GM21423 (cell line): ENCODE results near the gene CNEP1R1.

Experiments
- ATAC-seq: cut with Tn5 transposase; IDR thresholded peaks from one replicate; pipeline ENCODE4 v1.9.1; 2021; ENCODE audit warnings: mild to moderate bottlenecking, moderate library complexity; ENCODE audit not compliant: unreplicated experiment

Gene CNEP1R1

GRCh38 chr16:50015631-50016030, 9.4 kb upstream of the CNEP1R1 start:
- ATAC-seq, result no peak

- ATAC-seq, result no peak
Measured at GRCh38 chr16:50017553-50017952, 7.5 kb upstream of the CNEP1R1 start.

GRCh38 chr16:50021544-50021943, 3.5 kb upstream of the CNEP1R1 start:
- no peak for ATAC-seq

- ATAC-seq, result no peak
Measured at GRCh38 chr16:50023641-50024040, 1.4 kb upstream of the CNEP1R1 start.

GRCh38 chr16:50024207-50024606, 818 bp upstream of the CNEP1R1 start:
- no peak for ATAC-seq

- ATAC-seq, result no peak
Measured at GRCh38 chr16:50025537-50025931, 509 bp downstream of the CNEP1R1 start.

- ATAC-seq, result no peak
Measured at GRCh38 chr16:50027829-50028228, 2.8 kb downstream of the CNEP1R1 start.

- no peak for ATAC-seq
Measured at GRCh38 chr16:50035468-50035992, 10.5 kb downstream of the CNEP1R1 start.

- ATAC-seq, result no peak
Measured at GRCh38 chr16:50036426-50036825, 11.4 kb downstream of the CNEP1R1 start.

GRCh38 chr16:50037662-50038220, 12.7 kb downstream of the CNEP1R1 start:
- ATAC-seq, result no peak

GRCh38 chr16:50038286-50038685, 13.3 kb downstream of the CNEP1R1 start:
- no peak for ATAC-seq

- no peak for ATAC-seq
Measured at GRCh38 chr16:50038756-50039529, 13.9 kb downstream of the CNEP1R1 start.

GRCh38 chr16:50040018-50040417, 15.0 kb downstream of the CNEP1R1 start:
- ATAC-seq, result no peak

GRCh38 chr16:50040710-50041109, 15.7 kb downstream of the CNEP1R1 start:
- ATAC-seq, result no peak

- ATAC-seq, result no peak
Measured at GRCh38 chr16:50043358-50043757, 18.3 kb downstream of the CNEP1R1 start.

GRCh38 chr16:50045412-50045811, 20.4 kb downstream of the CNEP1R1 start:
- ATAC-seq, result no peak

- ATAC-seq, result no peak
Measured at GRCh38 chr16:50046853-50047252, 21.8 kb downstream of the CNEP1R1 start.

- ATAC-seq, result no peak
Measured at GRCh38 chr16:50047864-50048263, 22.8 kb downstream of the CNEP1R1 start.

GRCh38 chr16:50050802-50051201, 25.8 kb downstream of the CNEP1R1 start:
- ATAC-seq, result no peak

GRCh38 chr16:50056226-50056625, 31.2 kb downstream of the CNEP1R1 start:
- ATAC-seq, result no peak

- ATAC-seq, result no peak
Measured at GRCh38 chr16:50058091-50058771, 33.2 kb downstream of the CNEP1R1 start.

GRCh38 chr16:50059111-50059510, 34.1 kb downstream of the CNEP1R1 start:
- ATAC-seq, result no peak
